Retina (tissue), 1 donor: ENCODE data around the gene CCR6.

Experiments
- DNase-seq: peaks from one replicate; pipeline ENCODE4 v3.0.0-alpha.2; 2016

CCR6 gene

GRCh38 chr6:167121335-167121841 lies 1.5 kb upstream of the CCR6 start:
- no peak for DNase-seq

DNA sequence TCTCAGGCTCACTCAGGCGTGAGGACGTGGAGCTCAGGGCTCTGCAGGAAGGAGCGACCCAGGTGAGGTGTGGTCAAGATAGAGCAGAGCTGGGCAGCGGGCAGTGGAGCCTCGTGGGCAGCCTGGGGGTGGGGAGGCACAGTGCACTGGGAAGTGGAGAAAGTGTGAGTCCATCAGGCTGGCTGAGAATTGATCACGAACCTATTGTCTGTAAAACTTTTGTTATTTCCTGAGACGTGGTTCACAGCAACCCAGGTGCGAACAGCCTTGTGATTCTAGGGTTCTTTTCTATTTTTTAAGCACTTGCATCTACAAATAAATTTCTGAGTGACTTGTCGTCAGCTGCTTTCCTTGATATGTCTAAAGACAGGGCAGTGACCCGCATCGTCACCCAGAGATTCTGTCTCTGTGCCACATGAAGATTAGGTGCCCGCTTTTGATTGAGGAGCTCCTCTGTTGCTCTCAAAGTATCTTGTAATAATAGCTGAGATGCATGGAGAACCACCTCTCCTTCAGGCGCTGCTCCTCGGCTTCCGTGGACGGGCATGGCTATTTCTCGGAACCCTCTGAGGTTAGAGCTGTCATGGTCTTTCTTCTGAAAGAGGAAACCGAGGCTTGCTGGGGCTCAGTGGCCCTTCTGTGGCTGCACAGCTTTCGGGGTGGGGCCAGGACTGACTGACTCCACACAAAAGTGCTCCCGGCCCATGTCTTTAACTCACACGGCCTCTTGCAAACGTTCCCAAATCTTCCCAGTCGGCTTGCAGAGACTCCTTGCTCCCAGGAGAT lies 662 bp upstream of the CCR6 start:
- DNase-seq = no peak

- DNase-seq = no peak
Measured at GRCh38 chr6:167124753-167125152, 1.9 kb downstream of the CCR6 start.

- DNase-seq = no peak
Measured at GRCh38 chr6:167125410-167125809, 2.5 kb downstream of the CCR6 start.

DNA sequence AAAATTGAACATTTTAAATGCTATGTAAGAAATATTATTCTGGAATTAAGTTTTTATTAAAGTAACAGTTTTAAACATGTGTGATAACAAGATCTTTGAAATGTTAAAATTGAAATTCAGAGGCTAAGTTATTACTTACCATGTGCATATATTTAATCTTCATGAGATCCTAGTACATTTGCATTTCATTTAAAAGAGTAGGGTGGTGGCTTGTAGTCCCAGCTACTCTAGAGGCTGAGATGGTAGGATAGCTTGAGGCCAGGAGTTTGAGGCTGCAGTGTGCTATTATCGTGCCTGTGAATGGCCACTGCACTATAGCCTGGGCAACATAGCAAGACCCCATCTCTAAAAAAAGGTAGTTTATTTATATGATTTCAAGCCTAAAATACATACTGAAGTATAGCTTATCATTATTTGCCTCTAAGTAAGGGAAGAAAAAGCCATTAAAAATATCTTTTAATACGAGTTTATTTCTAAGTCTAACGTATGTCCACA lies 3.0 kb downstream of the CCR6 start:
- DNase-seq = no peak

- no peak for DNase-seq
Measured at GRCh38 chr6:167127785-167128531, 5.1 kb downstream of the CCR6 start.

DNA sequence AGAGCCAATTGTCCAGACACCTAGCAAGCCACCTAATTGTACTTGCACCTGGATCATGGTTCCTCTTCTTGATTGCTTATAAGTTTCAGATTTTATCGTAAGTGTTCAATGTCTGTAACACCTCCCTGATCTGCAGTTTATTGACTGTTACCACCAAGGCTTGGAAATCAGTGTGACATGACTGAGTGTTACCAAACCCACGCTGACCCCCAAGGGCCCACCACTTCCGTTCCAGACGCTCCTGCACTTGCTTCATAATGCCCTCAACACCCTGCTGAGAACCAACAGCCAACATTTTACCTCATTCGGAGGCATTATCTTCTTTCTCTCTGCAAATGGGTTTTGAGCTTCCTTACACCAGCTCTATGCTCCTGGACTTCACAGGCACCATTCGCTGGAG lies 6.3 kb downstream of the CCR6 start:
- DNase-seq = no peak

DNA sequence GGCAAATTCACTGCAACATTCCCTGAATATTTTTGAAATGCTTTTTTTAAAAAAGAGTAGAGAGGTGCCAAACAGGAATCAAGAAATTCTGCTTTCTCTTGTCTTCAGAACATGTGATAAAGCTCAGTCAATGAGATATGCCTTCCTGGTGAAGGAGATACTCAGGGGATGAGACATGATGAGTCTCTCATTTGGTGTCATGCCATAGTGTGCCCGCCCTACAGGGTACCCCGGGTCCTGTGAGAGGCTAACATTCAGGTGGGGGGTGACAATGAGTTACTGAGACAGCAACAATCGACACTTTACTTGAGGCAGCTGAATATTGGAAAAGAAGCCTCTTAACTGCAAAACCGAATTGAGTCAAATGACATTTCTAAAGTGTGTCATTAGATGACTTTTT lies 6.7 kb downstream of the CCR6 start:
- no peak for DNase-seq

- no peak for DNase-seq
Measured at GRCh38 chr6:167130008-167130677, 7.2 kb downstream of the CCR6 start.

DNA sequence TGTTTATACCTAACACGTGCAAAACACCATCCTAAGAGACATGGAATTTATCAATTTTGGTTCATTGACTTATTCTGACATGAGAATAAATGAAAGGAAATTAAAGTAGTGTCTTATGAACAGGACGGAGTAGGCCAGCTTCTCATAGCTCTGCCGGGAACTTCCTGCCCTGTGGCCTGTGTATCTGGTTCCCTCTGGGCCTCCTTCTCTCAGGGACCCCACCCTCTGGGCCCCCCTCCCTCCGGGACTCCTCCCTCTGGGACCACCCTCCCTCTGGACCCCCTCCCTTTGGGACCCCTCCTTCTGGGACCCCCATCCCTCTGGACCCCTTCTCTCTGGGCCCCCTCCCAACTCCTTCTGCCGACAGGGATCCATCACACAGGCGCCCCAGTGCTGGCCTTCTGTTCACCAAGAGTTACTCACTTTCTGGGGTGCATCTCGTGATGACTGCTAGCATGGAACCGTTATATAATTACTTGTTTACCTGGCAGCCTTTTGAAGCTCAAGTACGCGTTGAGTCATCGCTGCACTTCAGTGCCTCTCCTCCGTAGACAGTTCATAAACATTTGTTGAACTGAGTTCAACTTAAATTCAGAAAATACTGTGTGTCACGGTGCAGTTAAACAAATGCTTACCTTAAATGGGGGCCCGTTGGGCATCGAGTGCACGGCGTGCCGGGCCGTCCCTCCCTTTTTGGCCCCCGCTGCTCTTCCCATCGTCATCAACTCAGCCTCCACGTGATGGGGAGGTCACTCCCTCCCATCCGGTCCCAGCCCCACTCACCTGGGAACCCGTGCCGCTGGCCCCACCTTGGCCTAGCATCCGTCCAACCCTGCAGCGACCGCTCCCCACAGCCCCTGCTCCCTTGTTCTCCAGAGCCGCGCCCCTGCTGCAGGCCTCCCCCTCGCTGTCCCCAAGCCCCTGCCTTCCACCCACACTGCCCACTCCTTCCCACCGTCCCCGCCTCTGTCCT lies 8.1 kb downstream of the CCR6 start:
- no peak for DNase-seq

- no peak for DNase-seq
Measured at GRCh38 chr6:167134448-167135328, 11.8 kb downstream of the CCR6 start.

- no peak for DNase-seq
Measured at GRCh38 chr6:167136376-167136775, 13.5 kb downstream of the CCR6 start.

- no peak for DNase-seq
Measured at GRCh38 chr6:167137081-167137480, 14.2 kb downstream of the CCR6 start.

DNA sequence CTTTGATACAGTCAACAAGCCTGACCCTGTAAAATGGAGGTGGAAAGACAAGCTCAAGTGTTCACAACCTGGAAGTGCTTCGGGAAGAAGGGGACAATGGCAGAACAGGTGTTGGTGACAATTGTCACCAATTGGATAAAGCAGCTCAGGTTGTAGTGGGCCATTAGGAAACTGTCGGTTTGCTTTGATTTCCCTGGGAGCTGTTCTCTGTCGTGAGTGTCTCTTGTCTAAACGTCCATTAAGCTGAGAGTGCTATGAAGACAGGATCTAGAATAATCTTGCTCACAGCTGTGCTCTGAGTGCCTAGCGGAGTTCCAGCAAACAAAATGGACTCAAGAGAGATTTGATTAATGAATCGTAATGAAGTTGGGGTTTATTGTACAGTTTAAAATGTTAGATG lies 15.0 kb downstream of the CCR6 start:
- no peak for DNase-seq

DNA sequence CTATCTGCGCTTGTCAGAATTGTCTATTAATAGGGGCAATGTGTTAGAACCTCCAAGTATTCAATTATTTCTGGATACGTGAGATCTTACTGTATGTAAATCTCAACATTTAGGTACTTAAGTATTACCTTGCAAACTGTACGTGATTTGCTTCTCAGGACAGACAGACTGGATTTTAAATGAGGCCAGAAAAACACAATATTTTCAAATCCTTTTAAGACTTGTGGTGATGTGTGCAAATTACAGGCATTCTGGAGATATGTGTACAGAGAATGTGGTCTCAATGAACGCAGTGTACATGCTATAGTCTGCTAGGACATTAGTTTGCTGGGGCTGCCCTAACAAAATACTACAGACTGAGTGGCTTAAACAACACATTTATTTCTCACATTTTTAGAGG lies 16.9 kb downstream of the CCR6 start:
- no peak for DNase-seq

DNA sequence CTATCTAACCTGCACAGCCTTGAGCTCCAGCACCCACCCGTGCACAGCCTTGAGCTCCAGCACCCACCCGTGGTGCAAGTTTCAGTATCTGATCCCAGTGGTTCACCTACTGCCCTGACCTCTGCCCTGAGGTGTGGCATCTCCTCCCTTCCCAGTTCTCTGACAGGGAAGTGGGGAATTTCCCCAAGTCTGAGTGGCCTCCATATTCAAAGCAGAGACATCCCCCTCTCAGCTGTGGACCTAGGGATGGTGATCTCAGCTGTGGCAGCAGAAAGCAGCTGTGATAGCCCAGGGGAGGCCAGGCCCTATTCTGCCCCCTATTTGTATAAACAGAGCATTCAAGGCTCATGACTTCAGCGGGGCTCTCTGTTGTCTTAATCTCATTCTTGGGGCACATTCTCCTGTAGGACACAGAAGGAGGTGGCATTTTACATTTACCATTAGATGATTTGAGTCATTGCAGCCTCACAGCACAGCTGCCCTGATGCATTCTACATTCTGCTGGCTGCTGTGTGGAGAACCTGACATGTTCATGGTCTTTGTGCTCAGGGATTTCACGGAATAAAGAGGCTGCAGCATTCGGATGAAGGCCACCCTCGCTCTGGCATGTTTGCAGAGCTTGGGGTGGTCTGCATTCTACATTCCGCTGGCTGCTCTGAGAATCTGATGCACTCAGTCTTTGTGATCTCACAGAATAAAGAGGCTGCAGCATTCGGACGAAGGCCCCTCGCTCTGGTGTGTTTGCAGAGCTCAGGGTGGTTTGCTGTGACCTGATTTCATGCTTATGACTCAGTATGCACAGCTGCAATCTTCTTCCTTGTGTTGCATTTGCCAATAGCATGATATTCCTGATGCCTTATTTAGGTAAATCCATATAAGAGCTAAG lies 17.9 kb downstream of the CCR6 start:
- peak; percentile 52 for DNase-seq

DNA sequence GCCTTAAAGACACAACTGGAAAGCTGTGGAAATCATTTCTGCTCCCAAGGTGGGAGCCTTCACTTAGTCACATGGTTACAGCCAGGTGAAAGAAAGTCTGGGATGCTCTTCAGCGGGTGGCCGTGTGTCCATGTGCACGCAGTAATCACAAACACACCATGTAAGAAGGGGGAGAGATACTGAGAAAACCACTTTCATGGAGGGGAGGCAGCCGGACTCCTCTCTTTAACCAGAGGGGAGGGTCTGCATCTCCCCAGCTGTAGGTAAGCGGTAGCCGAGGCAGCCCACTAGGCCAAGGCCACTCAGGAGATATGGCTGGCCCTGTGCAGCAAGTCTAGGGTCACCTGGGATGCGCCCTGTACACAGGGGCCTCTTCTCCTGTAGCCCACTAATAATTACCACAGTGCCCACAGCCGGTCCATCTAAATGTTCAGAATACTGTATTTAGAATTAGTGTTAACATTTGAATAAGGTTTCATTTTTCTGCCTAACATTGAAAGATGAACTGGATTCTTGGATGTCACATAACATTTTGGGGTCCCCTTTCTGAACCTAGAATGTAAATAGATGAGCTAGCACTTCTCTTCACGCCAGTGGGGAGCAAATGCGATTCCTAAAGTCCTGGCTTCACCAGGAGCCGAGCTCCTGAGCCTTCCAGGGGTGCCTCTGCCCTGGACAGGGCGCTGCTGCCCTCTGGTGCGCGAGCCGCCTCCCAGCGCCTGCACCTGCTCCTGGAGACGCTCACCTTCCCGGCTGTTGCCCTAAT lies 19.0 kb downstream of the CCR6 start:
- peak; percentile 70 for DNase-seq

DNA sequence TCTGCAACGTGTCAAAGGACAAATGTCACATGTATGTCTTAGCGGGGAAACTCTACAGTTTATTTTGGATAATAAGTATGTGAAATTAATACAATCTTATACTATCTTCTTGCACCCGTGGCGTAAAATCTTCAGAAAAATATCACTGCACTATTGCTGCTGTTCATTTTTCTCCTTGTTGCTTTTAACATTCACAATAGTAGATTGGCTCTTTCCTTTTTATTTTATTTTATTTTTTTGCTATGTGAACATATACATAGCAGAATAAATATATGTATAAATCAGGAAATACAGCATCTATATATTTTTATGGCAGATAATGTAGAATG lies 19.5 kb downstream of the CCR6 start:
- DNase-seq = no peak

GRCh38 chr6:167143041-167143440 lies 20.1 kb downstream of the CCR6 start:
- DNase-seq = no peak

- DNase-seq = no peak
Measured at GRCh38 chr6:167145461-167145860, 22.6 kb downstream of the CCR6 start.
